ENCODE measurements around the gene SV2C.
A peak's percentile ranks its signal among the peaks of the same experiment; 100 is the strongest.
"Not testable (repeated sequence)": the region's sequence is repeated elsewhere in the genome, so short reads cannot be mapped to it uniquely, and the experiment has no call there.

The SV2C gene

DNA sequence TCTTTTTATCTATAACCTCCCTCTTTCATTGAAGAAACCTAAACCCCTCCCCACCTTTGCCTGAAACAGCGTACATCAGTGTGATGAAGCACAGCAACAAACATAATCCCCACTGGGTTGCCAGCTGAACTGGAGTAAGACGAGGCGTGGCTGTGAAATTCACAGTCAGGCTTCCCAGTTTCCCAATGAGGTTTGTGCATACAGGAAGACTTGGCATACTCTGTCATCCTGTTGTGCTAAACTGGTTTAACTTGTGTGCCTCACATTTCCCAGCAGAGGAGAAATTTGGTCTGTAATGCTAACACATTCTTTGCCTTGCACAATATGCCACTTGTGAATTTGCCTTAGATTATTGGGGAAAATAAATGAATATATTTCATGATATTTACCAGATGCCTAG is 121.5 kb downstream of the SV2C start:
- DNase-seq = no peak

DNA sequence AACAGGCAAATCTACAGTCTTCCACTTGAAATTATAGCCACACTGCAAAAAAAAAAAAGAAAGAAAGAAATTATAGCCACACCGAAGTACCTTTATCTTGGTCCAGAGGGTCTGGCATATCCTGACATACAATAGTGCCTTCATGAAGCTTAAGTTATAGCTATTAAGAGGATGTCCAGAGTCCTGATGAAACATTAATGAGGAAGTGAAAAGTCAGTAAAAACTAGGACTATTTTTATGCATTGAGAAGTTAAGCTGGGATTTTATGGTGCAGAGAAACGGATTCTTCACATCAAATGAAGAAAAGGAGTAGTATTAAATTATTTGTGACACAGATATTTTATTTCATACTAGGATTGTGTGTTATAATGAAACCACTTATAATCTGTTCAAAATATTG is 123.9 kb downstream of the SV2C start:
- DNase-seq = no peak

DNA sequence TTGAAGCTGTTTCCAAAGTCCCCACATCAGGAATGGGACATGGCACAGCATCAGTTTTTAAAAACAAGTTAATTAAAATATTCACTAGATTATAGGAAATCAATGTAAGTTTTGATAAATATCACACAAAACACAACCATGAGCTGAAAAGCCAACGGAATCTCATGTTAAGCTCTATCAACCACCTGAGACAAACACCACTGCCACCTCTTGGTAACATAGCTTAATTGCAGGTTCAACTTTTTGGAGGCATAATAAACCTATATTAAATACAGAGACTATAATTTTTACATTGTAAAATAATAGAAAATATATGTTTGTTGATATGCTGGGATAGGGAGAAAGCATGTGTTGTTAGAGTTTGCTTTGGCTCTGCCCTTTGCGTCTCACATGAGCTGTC is 126.1 kb downstream of the SV2C start:
- no peak for DNase-seq

- DNase-seq = no peak
Measured at GRCh38 chr5:76210946-76211345, 127.8 kb downstream of the SV2C start.

DNA sequence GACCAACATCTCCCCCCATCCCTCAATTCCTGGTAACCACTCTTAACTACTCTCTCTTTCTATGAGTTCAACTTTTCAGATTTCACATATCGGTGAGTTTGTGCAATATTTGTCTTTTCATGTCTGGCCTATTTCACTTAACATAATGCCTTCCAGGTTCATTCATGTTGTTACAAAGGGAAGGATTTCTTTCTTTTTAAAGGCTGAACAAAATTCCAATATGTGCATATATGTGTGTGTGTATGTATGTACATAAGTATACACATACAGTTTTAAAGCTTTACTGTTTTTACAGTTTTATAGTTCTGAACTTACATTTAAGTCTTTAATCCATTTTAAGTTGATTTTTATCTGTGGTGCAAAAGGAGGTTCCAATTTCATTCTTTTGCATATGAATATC is 130.7 kb downstream of the SV2C start:
- DNase-seq = no peak

DNA sequence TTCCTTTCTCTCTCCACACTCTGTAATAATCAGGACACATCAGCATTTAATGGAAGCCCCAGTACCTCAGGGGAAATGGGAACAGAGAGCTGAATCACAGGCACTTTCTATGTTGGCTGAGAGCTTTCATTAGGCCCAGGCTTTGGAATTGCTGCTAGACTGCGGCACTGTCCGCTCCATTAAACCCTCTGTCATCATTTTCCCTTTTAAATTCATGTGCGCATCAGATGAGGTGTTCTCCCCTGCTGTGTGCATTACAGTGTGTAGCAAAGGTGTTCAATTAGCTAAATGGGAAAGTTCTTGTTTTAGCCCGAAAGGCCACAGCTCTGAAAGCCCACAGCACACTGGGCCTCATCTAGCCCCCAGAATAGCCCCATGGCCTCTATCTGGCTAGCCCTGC is 133.6 kb downstream of the SV2C start:
- no peak for DNase-seq

DNA sequence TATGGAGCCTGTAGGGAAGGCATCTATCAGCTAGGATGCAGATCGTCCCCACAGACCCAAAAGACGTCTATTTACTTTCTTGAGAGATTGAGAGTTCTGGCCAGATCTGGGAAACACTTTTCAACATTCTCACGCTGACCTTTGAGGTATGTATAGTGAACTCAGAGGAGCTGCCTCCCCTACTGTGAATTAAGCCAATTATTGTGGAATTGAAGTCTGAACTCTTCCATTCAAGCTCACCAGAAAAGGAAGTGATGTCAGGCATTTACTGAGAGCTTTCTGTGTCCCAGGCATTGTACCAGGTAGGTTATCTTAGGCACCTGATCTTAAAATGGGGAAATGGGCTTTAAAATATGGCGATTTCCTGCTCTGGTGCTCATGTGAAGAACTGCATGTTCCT is 136.5 kb downstream of the SV2C start:
- DNase-seq = no peak

DNA sequence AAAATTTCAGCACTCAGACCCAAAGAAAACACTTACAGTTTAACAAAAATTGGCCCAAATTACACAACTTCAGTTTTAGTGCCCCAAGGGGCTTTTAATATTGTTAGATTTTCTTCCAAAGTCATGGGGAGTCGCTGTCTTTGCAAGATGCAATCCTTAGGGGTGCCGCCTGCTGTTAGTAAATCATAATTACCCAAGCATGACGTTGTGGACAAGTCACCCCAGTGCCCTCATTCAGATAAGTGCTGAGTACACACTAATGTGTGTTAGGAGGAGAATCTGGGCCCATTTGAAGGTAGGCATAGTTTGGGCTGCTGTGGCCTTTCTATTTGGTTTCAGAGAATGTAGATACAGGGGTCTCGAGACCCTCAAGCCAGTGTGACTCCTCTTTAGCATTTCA is 138.1 kb downstream of the SV2C start:
- no peak for DNase-seq

- no peak for DNase-seq
Measured at GRCh38 chr5:76222318-76222717, 139.1 kb downstream of the SV2C start.

- no peak for DNase-seq
Measured at GRCh38 chr5:76223696-76224095, 140.5 kb downstream of the SV2C start.

GRCh38 chr5:76224898-76225297 is 141.7 kb downstream of the SV2C start:
- no peak for DNase-seq

DNA sequence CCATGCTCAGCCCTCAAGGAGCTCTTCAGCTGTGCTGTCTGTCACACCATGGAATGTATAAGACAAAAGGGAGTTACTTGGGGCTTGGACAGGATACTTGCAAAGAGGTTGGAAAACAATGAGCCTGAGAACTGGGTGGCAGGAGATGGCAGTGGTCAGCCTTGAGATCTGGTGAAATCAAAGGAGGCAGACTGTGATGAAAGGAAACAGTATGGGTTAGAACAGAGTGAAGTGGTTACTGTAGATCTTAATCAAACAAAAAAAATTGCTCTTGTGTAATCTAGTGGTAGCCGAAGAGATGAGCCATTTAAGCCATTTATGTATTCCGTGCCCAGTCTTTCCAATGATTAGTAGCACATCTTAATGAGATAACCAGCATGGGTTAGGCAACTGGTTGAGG is 142.2 kb downstream of the SV2C start:
- DNase-seq = no peak

DNA sequence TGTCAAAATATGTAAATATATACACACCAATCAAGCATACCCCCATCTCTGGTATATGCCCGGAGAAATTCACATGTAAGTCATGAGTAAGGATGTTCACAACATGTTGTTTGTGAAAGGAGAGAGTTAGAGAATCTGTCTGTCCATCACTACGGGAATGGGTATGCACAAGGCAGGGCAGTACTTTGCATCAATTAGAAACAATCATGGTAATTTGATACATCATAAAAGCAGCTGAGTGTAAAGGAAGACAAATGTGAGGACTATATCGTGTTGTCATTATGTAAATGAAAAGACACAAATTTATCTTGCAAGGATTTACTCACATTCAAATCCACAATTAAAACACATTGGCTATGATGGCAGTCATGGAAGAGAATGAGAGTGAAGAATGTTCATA is 146.7 kb downstream of the SV2C start:
- no peak for DNase-seq

DNA sequence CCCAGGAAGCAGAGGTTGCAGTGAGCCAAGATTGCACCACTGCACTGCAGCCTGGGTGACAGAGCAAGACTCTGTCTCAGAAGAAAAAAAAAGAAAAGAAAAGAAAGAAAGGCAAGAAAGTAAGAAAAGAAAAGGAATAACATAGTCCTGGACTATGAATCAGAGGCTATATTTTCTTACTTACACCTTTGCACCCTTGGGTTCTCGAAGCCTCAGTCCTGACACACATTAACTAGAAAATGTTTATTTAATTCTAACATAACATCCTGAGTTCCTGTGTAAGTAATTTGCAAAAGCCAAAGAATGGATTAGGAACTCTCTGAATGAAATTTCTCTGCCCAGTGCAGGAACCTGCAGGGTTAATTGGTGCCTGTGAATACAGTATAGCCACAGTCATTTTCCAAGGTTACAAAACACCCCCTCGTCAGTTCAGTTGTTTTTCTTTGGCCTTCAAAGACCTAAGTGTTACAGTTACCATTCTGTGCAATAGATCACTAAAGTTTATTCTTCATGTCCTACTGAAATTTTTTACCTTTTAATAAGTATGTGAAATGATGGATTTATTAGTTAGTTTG is 147.6 kb downstream of the SV2C start:
- no peak for DNase-seq

- no peak for DNase-seq
Measured at GRCh38 chr5:76234665-76235064, 151.5 kb downstream of the SV2C start.

DNA sequence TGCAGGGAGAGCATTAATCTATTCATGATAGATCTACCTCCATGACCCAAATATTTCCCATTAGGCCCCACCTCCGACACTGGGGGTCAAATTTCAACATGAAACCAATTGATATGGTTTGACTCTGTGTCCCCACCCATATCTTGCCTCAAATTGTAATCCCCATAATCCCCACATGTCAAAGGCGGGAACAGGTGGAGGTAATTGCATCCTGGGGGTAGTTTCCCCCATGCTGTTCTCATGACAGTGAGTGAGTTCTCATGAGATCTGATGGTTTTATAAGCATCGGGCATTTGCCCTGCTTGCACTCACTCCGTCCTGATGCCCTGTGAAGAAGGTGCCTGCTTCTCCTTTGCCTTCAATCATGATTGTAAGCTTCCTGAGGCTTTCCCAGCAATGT is 153.5 kb downstream of the SV2C start:
- no peak for DNase-seq

GRCh38 chr5:76240336-76240735 is 157.2 kb downstream of the SV2C start:
- DNase-seq = no peak

DNA sequence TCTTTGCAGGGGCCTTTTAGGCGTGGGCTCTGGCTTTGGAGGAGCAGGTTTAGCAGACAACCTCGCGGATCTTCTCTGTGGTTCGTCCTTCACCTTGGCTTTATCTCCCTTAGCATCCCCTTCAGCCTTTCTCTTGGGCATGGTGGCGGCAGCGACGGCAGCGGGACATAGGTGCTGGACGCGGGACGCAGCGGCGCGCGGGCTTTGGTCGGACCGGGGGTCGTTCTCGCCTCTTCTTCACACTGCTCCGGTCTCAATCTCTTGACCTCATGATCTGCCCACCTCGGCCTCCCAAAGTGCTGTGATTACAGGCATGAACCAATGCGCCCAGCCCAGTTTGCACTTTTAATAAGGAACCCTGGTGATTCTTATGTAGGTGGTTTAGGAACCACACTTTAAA is 159.0 kb downstream of the SV2C start:
- DNase-seq = not testable (repeated sequence)

DNA sequence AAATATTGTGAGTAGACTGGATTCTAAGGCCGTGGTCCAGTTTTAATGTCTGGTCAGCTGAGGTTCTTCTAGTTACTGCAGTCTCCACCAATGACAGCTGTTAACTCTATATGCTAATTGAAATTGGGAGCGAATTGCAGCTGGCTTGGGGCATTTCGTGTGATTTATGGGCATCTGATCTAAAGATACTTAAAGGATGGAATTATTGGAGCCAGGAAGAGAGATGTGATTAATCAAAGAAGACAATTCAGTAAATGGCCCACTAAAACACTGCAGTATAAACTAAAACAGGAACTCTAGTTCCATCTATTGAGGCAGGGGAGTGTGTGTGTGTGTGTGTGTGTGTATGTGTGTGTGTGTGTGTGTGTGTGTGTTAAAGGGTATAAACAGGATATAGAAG is 162.4 kb downstream of the SV2C start:
- DNase-seq = no peak

DNA sequence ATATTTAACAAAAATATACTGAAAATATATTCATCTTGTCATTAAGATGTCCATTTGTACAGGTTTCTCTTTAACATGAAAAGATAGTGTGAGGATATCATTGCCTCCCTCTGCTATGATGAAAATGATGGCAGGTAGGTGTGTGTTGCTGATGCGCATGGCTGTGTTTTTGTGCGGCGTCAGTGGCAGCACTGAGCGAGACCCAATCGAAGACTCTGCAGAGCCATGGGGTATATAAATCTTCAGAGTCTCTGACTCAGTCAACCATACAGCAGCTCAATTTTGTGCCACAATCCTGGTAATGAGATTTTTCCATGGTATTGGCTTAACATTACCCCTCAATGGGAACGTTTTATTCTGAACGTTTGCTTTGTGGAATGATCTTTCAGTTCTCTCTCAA is 166.4 kb downstream of the SV2C start:
- DNase-seq = no peak

DNA sequence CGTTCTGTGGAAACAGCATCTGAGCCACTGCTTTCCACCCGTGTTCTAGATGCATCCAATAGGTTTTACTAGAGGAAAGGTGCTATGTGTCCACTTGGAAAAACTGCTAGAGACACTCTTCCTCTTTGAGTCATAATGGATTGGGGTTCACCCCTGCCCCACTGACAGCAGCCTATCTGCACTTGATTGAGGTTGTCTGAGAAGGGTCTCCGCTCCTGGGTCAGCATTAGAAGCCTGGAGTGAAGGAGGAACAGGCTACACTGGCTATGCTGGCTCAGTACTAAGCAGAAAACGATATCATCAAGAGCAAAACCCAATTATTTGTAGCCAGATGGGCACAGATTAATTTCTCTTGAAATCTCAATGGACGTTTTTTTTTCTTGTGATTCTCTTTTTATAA is 167.3 kb downstream of the SV2C start:
- DNase-seq = no peak

GRCh38 chr5:76251656-76252055 is 168.5 kb downstream of the SV2C start:
- no peak for DNase-seq

DNA sequence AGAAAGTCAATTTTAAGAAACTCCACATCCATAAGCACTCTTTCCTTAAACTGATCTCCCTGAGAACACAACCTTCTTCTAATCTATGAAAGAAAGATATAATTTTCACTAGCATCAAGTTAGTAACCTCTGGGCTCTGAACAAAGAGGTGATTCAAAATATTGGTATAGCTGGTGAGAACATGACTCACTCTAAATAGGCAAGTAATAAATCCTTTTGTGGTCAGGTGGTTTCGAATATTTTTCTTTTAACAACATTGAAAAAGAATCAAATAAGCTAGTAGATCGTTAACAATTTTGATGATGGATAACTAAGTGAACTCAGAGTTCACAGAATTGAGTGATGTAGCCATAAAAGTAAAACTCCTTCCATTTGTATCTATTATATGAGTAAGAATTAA is 169.3 kb downstream of the SV2C start:
- DNase-seq = no peak

GRCh38 chr5:76256116-76256889 is 173.1 kb downstream of the SV2C start:
- DNase-seq = peak; percentile 65

DNA sequence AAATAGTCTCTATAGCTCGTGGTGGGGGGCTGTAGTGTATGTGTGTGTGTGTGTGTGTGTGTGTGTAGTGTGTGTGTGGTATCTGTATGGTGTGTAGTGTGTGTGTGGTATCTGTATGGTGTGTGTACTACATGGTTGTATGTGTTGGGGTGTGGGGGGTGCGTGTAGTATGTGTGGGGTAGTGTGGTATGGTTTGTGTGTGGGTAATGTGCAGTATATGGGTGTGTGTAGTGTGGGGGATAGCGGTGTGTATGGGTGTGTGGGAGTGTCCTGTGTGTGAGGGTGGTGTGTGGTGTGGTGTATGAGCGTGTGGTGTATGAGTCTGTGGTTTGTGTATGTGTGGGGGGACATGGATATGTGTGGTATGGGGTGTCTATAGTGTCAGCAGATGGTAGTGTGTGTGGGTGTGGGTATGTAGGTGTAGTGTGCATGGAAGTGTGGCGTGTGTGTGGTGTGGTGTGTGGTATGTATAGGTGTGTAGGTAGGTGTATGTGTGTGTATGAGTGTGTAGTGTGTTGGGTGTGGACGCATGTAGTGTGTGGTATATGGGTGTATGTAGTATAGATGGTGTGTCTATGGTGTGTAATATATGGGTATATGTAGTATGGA is 174.1 kb downstream of the SV2C start:
- DNase-seq = no peak

All from femur (tissue), 1 donor.